Memory B cell (primary cell): Measurements from ENCODE around the gene DLGAP4.
"Not testable (repeated sequence)": the region's sequence is repeated elsewhere in the genome, so short reads cannot be mapped to it uniquely, and the experiment has no call there.

ENCODE experiments used
- ATAC-seq: fragments of 150-1000 bp; cut with Tn5 transposase; 2 replicates; pipeline ENCODE4 v1.10.0; 2021; ENCODE audit warnings: low read depth, mild to moderate bottlenecking, moderate library complexity
- DNase-seq, 2 donors: peaks; one replicate each; pipeline ENCODE4 v3.0.0; 2022; ENCODE audit warnings: low spot score in 2 of 2
- H3K27ac Mint-ChIP-seq: one replicate; pipeline ENCODE4 v1.8.0; 2022; ENCODE audit warnings: mild to moderate bottlenecking, moderate library complexity, mixed read lengths
- H3K27me3 Mint-ChIP-seq: one replicate; pipeline ENCODE4 v1.8.0; 2022; ENCODE audit warnings: mixed read lengths
- H3K36me3 Mint-ChIP-seq: one replicate; pipeline ENCODE4 v1.8.0; 2022; ENCODE audit warnings: mild to moderate bottlenecking, mixed read lengths
- H3K4me1 Mint-ChIP-seq: one replicate; pipeline ENCODE4 v1.8.0; 2022; ENCODE audit warnings: mixed read lengths
- H3K4me3 Mint-ChIP-seq: one replicate; pipeline ENCODE4 v1.8.0; 2022; ENCODE audit warnings: mild to moderate bottlenecking, moderate library complexity, mixed read lengths
- H3K9me3 Mint-ChIP-seq: one replicate; pipeline ENCODE4 v1.8.0; 2022; ENCODE audit warnings: mixed read lengths

The DLGAP4 gene

DNA sequence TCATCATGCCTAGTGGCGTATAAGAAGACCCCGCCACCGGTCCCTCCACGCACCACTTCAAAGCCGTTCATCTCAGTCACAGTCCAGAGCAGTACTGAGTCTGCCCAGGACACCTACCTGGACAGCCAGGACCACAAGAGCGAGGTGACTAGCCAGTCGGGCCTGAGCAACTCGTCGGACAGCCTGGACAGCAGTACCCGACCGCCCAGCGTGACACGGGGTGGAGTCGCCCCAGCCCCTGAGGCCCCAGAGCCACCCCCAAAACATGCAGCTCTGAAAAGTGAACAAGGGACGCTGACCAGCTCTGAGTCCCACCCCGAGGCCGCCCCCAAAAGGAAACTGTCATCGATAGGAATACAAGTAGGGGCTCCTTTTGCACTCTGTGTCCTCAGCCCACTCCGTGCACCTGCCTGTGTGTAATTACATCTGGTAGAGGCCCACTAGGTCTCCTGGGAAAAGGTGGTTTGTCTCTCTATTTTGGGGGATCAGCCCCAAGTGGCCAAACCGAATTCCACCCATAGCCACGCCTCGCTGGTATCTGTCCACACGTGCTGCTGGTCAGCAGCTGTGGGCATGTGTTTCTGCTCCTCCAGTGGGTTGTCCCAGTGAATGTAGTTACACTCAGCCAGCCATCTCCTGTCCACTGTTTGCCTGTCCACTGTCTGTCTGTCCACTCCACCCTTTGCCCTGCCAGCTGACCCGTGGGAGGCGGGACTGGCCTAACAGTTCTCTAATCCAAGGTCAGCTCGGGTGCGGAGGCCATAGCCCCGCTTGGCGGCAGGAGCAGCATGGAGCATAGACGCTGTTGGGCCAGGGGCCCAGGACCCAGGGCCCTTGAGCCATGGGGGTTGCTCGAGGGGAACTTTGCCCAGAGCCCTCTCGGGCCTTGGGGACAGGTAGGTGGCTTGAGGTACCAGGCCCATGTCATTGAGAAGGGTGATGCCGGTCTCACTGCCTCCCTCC, 190.8 kb downstream of the DLGAP4 start:
- H3K36me3 Mint-ChIP-seq, result peaks cover 16% of the 10 kb centered on the region
- no peaks in the 10 kb centered on the region for H3K9me3 Mint-ChIP-seq
- peaks cover 17% of the 10 kb centered on the region for H3K4me1 Mint-ChIP-seq
- no peak overlapping the region for H3K27ac Mint-ChIP-seq
- ATAC-seq, result no peak
- no peak for DNase-seq
- H3K27me3 Mint-ChIP-seq, result no peaks in the 10 kb centered on the region
- H3K4me3 Mint-ChIP-seq, result no peak overlapping the region

DNA sequence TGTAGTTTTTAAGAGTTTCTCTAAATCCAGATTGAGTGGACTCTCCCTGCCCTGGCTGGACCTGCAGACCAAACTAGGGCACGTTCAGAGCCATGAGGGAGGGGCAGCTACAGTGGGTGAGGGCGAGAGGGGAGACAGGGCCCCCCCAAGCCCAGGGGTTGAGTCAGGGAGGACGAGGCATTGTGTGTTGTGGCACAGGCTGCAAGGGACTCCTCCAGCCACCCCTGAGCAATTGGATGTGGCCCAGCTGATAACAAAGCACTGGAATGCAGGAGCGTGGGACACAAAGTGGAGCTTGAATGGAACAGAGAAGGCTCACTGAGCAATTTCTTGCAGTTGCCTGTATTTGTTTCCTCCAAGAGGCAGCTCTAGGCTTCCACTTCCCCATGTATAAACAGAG, 191.7 kb downstream of the DLGAP4 start:
- Mint-ChIP-seq H3K9me3 (no peaks in the 10 kb centered on the region), H3K36me3 (peaks cover 17% of the 10 kb centered on the region), H3K27ac (no peak overlapping the region), H3K4me1 (peaks cover 9% of the 10 kb centered on the region), H3K4me3 (no peak overlapping the region), H3K27me3 (no peaks in the 10 kb centered on the region)
- DNase-seq (no peak), ATAC-seq (no peak)

- H3K4me3 Mint-ChIP-seq, result no peak overlapping the region
- peak overlapping the region; percentile 65 for H3K27ac Mint-ChIP-seq
- H3K27me3 Mint-ChIP-seq, result no peaks in the 10 kb centered on the region
- H3K9me3 Mint-ChIP-seq, result no peaks in the 10 kb centered on the region
- no peak for DNase-seq
- H3K36me3 Mint-ChIP-seq, result peaks cover 19% of the 10 kb centered on the region
- H3K4me1 Mint-ChIP-seq, result peaks cover 7% of the 10 kb centered on the region
- ATAC-seq, result no peak
Measured at GRCh38 chr20:36498386-36499179, 192.4 kb downstream of the DLGAP4 start.

DNA sequence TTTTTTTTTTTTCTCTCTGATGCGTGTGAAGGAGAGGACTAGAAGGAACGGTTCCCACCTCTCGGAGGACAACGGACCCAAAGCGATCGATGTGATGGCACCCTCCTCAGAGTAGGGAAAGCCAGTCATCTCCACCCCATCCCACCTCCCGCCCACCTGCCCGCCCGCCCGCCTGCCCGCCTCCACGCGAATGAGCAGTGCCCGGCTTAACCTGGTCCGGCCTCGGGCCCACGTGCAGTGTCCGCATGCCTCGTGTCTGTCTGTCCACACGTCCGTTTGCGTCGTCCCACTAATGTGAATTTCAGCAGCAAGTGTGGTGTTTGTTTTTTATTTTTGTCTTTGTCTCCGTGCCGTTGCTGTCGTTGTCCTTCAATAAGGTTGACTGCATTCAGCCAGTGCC, 193.1 kb downstream of the DLGAP4 start:
- no peak overlapping the region for H3K27ac Mint-ChIP-seq

DNA sequence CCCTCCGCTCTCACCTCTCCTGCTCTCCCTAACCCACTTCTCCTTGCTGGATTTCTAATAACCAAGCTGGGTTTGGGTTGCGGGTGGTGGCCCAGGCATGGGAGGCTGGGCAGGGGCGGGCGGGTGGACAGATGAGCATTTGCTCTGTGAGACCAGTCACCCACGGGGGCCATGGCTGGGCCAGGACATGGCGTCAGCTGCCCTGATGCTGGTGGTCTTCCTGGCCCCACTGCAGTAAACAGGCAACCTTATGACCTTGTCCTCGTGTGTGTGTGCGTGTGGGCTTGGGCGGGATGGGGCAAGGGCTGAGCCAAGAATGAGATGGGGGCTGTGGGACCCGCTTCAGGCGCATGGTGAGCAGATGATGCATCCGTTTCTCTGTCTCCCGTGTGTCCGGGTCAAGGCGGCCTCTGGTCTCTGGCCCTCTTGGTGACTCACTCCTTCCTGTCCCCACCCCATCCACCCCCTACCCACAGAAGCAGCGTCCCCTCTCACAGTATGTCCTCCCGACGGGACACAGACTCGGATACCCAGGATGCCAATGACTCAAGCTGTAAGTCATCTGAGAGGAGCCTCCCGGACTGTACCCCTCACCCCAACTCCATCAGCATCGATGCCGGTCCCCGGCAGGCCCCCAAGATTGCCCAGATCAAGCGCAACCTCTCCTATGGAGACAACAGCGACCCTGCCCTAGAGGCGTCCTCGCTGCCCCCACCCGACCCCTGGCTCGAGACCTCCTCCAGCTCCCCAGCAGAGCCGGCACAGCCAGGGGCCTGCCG, 193.8 kb downstream of the DLGAP4 start:
- no peak for DNase-seq
- no peak for ATAC-seq
- no peak overlapping the region for H3K4me3 Mint-ChIP-seq
- H3K9me3 Mint-ChIP-seq, result no peaks in the 10 kb centered on the region
- no peak overlapping the region for H3K27ac Mint-ChIP-seq
- peaks cover 3% of the 10 kb centered on the region for H3K4me1 Mint-ChIP-seq
- no peaks in the 10 kb centered on the region for H3K27me3 Mint-ChIP-seq
- peaks cover 26% of the 10 kb centered on the region for H3K36me3 Mint-ChIP-seq

More for the DNA sequence above, 193.1 kb downstream of the DLGAP4 start:
- Mint-ChIP-seq H3K4me1 (peaks cover 7% of the 10 kb centered on the region), H3K4me3 (no peak overlapping the region), H3K27me3 (no peaks in the 10 kb centered on the region), H3K36me3 (peaks cover 22% of the 10 kb centered on the region), H3K9me3 (no peaks in the 10 kb centered on the region)
- ATAC-seq (no peak), DNase-seq (no peak)

DNA sequence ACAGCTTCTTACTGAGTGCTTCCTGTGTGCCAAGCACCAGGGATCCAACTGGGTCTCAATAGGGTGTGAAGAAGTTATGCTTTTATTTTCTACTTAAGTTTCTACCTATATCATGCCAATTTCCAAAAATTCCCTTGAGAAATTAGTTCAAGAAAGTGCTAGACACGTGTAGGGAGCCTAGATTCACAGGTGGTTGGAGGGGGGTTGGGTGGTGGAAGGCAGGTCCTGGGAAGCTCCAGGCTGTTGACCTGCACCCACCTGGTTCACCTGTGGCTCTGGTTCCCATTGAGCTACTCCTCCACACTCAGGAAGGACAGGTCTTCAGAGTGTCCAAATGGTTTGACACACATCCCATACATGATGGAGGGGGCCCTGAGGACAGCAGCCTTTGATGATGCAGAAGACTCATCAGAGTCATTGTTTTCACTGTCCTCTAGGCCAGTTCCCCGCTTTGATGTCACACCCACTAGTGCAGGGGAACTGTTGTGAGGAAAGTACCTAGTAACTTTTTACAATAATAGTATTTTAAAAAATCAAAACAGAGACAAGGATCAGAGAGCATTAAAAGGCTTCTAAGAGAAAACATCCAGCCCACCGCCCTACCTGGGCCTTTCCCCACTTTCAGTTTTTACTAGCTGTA, 195.3 kb downstream of the DLGAP4 start:
- Mint-ChIP-seq H3K27me3 (no peaks in the 10 kb centered on the region), H3K9me3 (no peaks in the 10 kb centered on the region), H3K36me3 (peaks cover 24% of the 10 kb centered on the region), H3K4me3 (no peak overlapping the region), H3K27ac (no peak overlapping the region), H3K4me1 (peaks cover 2% of the 10 kb centered on the region)
- peak; percentile 22 for ATAC-seq
- no peak for DNase-seq

GRCh38 chr20:36504295-36504694, 198.2 kb downstream of the DLGAP4 start:
- H3K27ac Mint-ChIP-seq, result peak overlapping the region; percentile 39
- H3K27me3 Mint-ChIP-seq, result no peaks in the 10 kb centered on the region
- H3K9me3 Mint-ChIP-seq, result no peaks in the 10 kb centered on the region
- no peak for DNase-seq
- H3K4me1 Mint-ChIP-seq, result peaks cover 2% of the 10 kb centered on the region
- no peak overlapping the region for H3K4me3 Mint-ChIP-seq
- peaks cover 18% of the 10 kb centered on the region for H3K36me3 Mint-ChIP-seq
- no peak for ATAC-seq

DNA sequence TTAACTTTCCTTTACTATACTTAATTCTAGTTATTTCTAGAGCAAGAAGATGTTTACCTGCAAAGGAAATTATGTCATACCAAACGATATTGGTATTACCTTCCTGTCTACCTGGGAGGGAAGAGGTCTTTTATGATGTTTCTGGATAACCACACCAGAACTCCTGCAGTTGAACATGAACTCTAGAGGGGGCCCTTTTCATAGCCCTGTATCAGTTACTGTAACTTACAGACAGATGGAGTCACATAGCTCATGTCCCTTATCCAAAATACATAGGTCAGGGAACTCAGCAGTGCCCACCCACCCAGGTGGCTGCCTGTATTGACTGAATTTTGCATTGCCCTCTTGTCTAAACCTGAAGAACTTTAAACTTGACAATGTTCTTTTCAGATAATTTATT, 200.1 kb downstream of the DLGAP4 start:
- Mint-ChIP-seq H3K27ac (peak overlapping the region; percentile 41), H3K4me3 (no peak overlapping the region), H3K27me3 (no peaks in the 10 kb centered on the region), H3K36me3 (peaks cover 15% of the 10 kb centered on the region), H3K9me3 (no peaks in the 10 kb centered on the region), H3K4me1 (peaks cover 2% of the 10 kb centered on the region)
- ATAC-seq, result peak; percentile 70
- no peak for DNase-seq

DNA sequence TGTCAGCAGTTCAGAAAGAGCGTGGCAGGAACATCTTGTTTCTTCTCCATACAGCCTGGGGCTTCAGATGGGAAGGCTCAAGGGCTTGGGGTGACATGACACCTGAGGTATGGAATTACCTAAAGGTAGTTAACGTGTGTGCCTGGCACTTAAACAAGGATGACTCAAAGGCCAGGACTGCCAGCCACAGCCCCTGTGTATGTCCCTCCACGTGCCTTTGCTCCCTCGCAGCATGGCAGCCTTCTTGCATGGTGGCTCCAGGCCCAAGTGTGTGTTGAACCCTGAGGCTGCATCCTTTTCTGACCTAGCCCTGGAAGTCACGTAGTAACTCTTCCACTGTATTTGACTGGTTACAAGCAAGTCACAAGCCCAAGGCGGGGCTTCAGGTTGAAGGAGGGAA, 201.6 kb downstream of the DLGAP4 start:
- DNase-seq (no peak), ATAC-seq (no peak)
- H3K9me3 Mint-ChIP-seq, result no peaks in the 10 kb centered on the region
- H3K36me3 Mint-ChIP-seq, result peaks cover 19% of the 10 kb centered on the region
- H3K4me3 Mint-ChIP-seq, result no peak overlapping the region
- no peak overlapping the region for H3K27ac Mint-ChIP-seq
- H3K27me3 Mint-ChIP-seq, result no peaks in the 10 kb centered on the region
- H3K4me1 Mint-ChIP-seq, result peaks cover 7% of the 10 kb centered on the region

GRCh38 chr20:36519012-36519719, 213.0 kb downstream of the DLGAP4 start:
- H3K27me3 Mint-ChIP-seq, result no peaks in the 10 kb centered on the region
- DNase-seq (no peak), ATAC-seq (peak; percentile 45)
- H3K4me1 Mint-ChIP-seq, result peaks cover 3% of the 10 kb centered on the region
- no peak overlapping the region for H3K4me3 Mint-ChIP-seq
- H3K9me3 Mint-ChIP-seq, result no peaks in the 10 kb centered on the region
- peaks cover 10% of the 10 kb centered on the region for H3K36me3 Mint-ChIP-seq
- H3K27ac Mint-ChIP-seq, result peak overlapping the region; percentile 32

DNA sequence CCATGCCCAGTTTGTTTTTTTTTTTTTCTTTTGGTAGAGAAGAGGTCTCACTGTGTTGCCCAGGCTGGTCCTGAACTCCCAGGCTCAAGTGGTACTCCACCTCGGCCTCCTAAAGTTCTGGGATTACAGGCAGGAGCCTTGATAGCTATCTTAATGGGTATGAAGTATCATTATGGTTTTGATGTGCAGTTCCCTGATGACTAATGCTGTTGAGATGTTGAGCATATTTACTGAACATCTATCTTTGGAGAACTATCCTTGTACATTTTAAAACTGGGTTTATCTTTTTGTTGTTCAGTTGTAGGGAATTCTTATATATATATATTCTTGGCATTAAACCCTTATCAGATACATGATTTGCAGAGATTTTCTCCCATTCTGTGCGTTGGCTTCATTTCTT, 213.8 kb downstream of the DLGAP4 start:
- ATAC-seq, result no peak
- H3K27ac Mint-ChIP-seq, result peak overlapping the region; percentile 32
- peaks cover 9% of the 10 kb centered on the region for H3K36me3 Mint-ChIP-seq

GRCh38 chr20:36521526-36521925, 215.4 kb downstream of the DLGAP4 start:
- H3K9me3 Mint-ChIP-seq, result no peaks in the 10 kb centered on the region
- H3K27ac Mint-ChIP-seq, result peak overlapping the region; percentile 2
- peaks cover 3% of the 10 kb centered on the region for H3K4me1 Mint-ChIP-seq
- no peak overlapping the region for H3K4me3 Mint-ChIP-seq
- H3K27me3 Mint-ChIP-seq, result no peaks in the 10 kb centered on the region
- ATAC-seq (no peak), DNase-seq (no peak)
- peaks cover 12% of the 10 kb centered on the region for H3K36me3 Mint-ChIP-seq

More for the DNA sequence above, 213.8 kb downstream of the DLGAP4 start:
- no peaks in the 10 kb centered on the region for H3K9me3 Mint-ChIP-seq
- no peak overlapping the region for H3K4me3 Mint-ChIP-seq
- H3K27me3 Mint-ChIP-seq, result no peaks in the 10 kb centered on the region
- no peak for DNase-seq
- peaks cover 3% of the 10 kb centered on the region for H3K4me1 Mint-ChIP-seq

DNA sequence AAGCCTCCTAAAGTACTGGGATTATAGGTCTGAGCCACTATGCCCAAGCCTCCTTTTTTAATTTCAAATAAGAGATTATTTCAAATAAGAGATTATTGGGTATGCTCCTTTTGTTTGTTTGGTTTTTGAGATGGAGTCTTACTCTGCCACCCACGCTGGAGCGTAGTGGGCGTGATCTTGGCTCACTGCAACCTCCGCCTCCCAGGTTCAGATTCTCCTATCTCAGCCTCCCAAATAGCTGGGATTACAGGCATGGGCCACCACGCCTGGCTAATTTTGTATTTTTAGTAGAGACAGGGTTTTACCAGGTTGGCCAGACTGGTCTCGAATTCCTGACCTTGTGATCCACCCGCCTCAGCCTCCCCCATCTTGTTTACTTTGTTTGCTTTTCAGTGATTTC, 216.3 kb downstream of the DLGAP4 start:
- H3K4me3 Mint-ChIP-seq, H3K27me3 Mint-ChIP-seq, H3K9me3 Mint-ChIP-seq, ATAC-seq, DNase-seq, H3K4me1 Mint-ChIP-seq: not testable (repeated sequence)
- Mint-ChIP-seq H3K27ac (peak overlapping the region; percentile 14), H3K36me3 (peaks cover 19% of the 10 kb centered on the region)
